NOMO-1 treated with DMSO at 0.1 percent for 48 hours (cell line): ENCODE measurements around the gene RSBN1.
"Not testable (repeated sequence)": the region's sequence is repeated elsewhere in the genome, so short reads cannot be mapped to it uniquely, and the experiment has no call there.

Experiments used
- DNase-seq: peaks from one replicate; lab custom pipeline; 2025; ENCODE audit not compliant: unreplicated experiment; lab: John Stamatoyannopoulos, UW

Gene RSBN1

GRCh38 chr1:113783254-113784103, 28.8 kb downstream of the RSBN1 start:
- DNase-seq: peak; percentile 94

- DNase-seq: peak; percentile 79
These were observed 29.9 kb downstream of the RSBN1 start for GRCh38 chr1:113782406-113782805.

- peak; percentile 61 for DNase-seq
These were observed 31.7 kb downstream of the RSBN1 start for GRCh38 chr1:113780374-113781146.

- no peak for DNase-seq
These were observed 32.7 kb downstream of the RSBN1 start for GRCh38 chr1:113779542-113779941.

GRCh38 chr1:113777561-113777960, 34.7 kb downstream of the RSBN1 start:
- no peak for DNase-seq

- DNase-seq: no peak
These were observed 42.2 kb downstream of the RSBN1 start for GRCh38 chr1:113770031-113770430.

- DNase-seq: no peak
These were observed 42.7 kb downstream of the RSBN1 start for GRCh38 chr1:113769601-113769970.

- peak; percentile 36 for DNase-seq
These were observed 43.2 kb downstream of the RSBN1 start for GRCh38 chr1:113768916-113769600.

GRCh38 chr1:113765306-113766230, 46.7 kb downstream of the RSBN1 start:
- DNase-seq: no peak

GRCh38 chr1:113763661-113764060, 48.6 kb downstream of the RSBN1 start:
- DNase-seq: no peak

GRCh38 chr1:113761937-113762336, 50.3 kb downstream of the RSBN1 start:
- no peak for DNase-seq

GRCh38 chr1:113760102-113761080, 51.9 kb downstream of the RSBN1 start:
- no peak for DNase-seq

GRCh38 chr1:113759333-113760101, 52.8 kb downstream of the RSBN1 start, which contains the start of gene PHTF1:
PHTF1 (minus strand) TSS chr1:113759486; CDS start chr1:113758703, 783 bp downstream.
- peak; percentile 84 for DNase-seq

- DNase-seq: peak; percentile 33
These were observed 53.5 kb downstream of the RSBN1 start for GRCh38 chr1:113758631-113759332.

- DNase-seq: no peak
These were observed 55.8 kb downstream of the RSBN1 start for GRCh38 chr1:113756461-113756860.

GRCh38 chr1:113753333-113753732, 58.9 kb downstream of the RSBN1 start:
- not testable (repeated sequence) for DNase-seq

GRCh38 chr1:113751516-113751915, 60.8 kb downstream of the RSBN1 start:
- DNase-seq: no peak

GRCh38 chr1:113751114-113751513, 61.2 kb downstream of the RSBN1 start:
- no peak for DNase-seq
